ENCODE measurements around the gene VPS41.

The VPS41 gene

DNA sequence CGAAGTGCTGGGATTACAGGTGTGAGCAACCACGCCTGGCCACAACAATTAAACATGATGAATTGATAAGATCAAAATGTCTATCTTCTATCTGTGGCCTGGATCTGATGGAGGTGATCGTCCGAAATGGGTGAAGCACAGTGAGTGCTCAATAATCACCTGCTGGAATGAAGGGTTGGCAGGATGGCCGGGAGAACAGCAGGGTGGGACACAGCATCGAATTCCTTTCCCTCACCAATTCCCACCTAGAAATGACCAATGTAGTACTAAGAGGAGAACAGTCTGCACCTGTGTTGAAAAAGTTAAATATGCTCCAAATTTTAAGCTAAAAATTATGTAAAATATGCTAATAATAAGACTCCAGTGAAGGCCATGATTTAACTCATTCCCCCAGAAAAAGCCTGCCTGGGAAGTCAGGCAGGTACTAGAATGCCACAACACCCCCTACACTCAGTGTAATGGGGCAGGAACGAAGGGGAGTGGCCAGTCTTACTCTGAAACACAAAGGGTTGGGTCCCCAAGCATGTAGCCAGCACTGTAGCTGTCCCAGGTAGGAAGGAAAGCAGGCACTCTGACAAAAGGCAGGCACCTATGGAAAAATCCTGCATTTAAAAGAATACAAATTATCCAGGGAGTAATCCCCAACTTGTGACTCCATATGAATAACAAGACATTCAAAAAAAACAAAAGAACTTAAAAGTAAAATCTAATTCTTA is 110.3 kb downstream of the VPS41 start:
- DNase-seq = no peak

DNA sequence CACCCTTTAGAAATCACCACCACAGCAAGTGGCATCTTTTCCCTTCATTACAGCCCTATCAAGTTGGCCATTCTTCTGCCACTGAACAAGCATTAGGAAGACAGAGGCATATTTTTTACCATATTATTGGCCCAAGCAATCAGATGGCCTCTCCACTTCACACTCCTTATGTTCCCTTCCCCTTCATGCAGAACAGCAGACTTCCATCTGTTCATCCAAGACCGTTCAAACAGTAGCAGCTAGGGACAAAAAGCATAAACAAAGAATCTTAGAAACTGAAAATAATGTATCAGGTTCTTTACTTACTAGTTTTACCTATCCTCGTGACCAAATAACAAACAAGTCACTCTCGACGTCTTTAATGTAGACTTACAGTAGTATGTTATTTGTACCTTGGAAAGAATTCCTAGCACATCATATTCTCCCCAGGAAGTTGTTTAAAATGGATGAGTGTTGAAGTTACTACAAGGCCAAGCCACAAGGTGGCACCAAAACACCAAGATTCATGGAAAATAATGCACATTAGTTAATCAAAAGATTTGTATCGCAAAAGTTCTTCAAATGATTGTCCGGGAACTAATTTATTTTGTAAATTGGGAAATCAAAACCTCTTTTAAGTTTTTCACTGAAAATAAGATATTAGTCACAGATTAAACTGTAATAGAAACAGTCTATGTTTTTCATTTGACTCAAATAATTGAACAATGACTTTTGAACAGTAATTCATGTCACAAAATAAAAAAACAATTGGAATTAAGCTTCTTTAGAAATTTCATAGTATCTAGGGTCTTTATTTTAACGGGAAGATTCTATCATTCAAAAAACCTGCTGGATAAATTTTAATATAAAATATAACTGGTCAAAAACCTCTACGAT is 112.1 kb downstream of the VPS41 start:
- peak; percentile 39 to 70 for DNase-seq

DNA sequence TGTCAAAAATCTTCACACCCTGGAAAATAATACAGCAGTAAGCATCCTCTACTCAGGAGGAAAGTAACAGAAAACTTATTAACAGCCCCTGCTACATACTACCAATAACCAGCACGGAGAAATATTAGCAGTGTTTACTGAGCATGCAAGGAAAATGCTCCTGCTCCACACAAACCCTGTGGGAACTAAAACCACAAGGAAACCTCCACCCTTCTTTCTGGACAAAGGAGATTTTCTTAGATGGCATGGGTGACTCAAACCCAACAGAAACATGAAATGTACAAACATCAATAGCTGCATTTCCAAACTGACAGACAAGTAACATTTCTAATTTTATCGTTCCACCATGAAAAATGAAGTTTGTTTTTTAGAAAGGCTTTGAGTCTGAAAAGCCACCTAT is 113.4 kb downstream of the VPS41 start:
- no peak for DNase-seq

DNA sequence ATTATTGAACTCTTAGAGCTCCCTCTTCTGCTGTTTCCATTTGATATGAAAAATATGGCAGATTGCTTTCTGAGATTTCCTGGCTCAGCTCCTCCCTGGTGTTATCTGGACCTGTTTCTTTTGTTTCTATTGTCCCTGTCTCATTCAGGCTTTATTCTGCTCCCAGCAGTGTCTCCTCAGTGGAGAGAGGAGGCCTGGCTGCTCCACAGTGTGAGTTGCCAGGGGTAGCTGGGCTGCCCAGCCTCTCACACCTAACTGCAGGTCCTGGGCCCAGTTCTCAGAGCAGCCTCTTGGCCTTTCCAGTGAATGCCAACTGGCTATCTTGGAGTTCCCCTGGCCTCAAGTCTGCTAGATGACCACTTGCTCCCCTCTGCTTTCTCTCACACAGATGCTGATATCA is 127.0 kb downstream of the VPS41 start:
- DNase-seq = no peak

DNA sequence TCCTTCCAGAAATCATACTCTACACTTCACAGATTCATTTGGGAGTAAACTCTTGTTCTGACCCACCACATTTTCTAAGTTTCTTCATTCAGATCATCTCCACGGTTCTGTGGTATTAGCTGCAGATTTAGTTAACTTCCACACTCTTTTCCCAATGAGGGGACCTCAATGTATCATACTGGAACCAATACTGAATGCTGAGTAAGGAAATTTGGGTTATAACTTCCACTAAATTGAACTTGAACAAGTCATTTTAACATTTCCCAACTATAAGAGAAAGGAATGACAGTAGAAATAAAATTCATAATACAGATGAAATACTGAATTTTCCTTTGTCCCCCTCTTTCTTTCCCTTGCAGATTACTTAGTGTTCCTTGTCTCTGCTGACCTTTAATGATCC is 131.4 kb downstream of the VPS41 start:
- no peak for DNase-seq

DNA sequence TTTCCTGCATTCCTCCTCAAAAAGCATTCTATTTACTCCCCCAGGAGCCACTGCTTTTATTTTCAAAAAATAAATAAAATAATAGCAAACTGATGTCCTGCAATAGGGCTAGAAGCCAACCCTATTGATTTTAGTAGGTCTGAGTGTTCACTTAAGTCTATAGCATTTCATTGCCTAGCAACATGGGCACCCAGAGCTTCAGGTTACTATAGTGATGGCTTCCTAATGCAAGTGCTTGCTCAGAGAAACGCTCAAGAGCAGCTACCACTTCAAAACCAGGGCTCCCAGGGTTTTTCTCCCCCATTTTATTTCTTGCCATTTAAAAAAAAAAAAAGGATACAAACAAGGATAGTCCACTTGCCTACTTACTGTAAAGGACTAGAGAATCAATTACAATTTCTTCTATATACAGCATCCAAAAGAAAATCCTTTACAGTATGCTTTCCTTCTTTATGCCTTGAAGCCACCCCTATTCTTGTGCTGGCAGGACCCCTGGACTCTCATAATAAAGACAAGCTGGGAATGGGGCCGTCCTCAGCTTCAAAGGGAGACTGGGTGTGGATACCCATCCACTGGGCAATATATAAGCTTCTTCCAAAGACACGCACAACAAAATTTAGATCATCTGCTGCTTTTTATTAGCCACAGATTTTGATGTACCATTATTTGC is 133.3 kb downstream of the VPS41 start:
- peak; percentile 10 to 11 for DNase-seq

DNA sequence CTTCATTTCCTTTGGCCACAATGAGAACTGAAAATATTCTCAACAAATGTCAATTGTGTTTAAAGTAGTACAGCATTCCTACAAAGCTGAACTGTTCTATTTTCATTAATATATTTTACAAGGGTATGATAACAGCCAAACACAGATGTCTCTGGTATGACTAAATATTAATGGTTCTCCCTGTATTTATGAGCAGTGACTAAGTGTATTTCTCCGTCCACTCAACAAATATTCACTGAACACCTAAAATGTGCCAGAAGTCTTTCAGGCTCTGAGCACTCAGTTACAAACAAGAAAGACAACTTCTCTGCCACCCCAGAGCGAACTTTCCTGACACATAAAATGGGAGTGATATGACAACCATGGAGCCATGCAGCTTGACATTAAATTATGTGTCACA is 135.6 kb downstream of the VPS41 start:
- DNase-seq = no peak

DNA sequence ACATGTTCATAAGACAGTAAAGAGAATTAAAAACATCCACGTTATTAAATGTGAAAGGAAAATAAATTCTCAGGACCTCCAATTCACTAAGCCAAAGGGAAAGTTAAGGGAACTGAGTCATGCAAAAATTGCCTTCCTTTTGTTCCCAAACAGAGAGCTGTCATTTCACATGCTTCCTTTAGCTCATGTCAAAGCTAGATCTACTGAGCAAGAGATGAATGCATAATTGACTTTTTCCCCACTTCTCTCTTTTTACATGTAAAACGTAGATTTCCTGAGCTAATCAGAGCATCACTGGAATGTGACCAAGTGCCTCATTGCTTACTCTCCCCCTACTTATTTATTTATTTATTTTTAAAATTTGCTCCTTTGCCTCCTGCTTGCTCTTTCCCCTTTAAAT is 148.8 kb downstream of the VPS41 start:
- DNase-seq = no peak

DNA sequence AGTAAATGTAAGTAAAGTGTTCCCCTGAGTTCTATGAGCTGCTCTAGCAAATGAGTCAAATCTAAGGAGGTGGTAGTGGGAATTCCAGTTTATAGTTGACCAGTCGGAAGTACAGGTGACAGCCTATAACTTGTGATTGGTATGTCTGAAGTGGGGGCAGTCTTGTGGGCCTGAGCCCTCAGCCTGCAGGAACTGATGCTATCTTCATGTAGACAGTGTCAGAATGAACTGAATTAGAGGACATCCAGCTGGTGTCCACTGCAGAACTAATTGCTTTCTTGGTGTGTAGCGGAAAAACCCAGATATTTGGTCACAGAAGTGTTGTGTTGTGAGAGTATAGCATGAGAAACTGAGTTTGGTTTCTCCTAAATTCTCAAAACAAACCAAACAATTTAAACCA is 150.0 kb downstream of the VPS41 start:
- no peak for DNase-seq

DNA sequence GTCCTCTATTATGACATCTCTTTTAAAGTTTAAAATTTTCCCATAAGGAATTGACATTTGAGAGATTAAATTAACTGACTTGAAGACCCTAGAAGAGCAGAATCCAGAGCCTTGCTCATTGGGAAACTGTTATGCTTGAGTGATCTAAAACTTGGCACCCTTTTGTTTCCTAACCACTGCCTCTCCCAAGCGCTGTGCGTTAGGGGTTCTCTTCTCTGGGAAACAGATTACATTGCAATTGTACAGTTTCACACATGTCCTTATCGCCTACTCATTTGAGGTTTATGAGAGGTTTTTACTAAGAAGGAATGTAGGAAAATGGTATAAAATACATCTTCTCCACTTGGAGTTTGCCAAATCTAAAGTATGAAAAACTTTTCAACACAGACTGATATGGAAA is 151.1 kb downstream of the VPS41 start:
- no peak for DNase-seq

DNA sequence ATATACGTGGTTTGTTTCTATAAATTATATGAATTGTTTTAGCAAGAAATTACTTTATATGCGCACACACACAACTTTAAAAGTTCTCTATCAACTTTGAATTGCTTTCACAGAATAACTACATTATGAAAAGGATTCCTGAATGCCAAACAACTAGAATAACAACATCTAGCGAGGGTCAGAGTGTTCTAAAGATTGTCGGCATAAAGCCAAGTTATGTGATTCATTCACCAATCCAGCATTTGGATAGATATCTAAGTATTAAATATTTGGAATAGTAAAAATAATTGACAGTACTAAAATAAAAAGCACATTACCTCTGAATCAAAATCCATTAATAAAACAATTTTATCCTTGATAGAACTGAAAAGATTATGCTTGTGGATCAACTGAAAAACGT is 152.5 kb downstream of the VPS41 start:
- no peak for DNase-seq

DNA sequence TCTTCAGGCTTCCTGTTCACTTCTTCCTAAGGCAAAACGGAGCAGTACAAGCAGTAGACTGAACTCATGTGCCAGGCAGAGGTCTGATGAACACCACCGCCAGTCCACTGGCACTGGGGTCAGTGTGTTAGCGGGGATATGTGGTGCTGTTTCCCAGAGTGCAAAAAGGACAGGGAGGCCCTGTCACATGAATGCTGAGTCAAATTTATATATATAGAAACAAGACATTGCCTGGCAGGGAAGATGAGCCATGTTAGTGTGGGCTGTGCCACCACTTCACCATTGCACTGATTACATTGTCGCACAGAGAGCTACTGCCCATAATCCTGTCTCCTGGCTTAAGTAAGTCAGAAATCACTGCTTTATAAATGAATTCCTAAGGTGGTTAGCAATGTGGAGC is 155.6 kb downstream of the VPS41 start:
- no peak for DNase-seq

DNA sequence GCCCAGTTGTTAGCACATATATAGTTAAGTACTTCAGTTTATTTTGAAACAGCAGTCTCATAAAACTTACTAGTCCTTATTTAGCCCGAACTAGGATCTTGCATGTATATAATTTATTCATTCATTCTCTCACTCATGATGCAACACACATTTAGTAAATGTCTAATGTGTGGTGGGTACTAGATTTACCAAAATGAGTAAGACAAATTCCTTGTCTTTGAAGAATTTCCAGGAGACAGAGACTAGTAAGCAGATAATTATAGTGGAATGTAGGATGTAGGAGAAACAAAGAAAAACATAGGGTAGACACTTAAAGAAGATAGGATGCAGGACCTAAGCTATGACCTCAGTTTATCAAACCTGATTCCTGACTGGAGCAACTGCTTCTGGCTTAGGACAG is 157.6 kb downstream of the VPS41 start:
- DNase-seq = no peak

DNA sequence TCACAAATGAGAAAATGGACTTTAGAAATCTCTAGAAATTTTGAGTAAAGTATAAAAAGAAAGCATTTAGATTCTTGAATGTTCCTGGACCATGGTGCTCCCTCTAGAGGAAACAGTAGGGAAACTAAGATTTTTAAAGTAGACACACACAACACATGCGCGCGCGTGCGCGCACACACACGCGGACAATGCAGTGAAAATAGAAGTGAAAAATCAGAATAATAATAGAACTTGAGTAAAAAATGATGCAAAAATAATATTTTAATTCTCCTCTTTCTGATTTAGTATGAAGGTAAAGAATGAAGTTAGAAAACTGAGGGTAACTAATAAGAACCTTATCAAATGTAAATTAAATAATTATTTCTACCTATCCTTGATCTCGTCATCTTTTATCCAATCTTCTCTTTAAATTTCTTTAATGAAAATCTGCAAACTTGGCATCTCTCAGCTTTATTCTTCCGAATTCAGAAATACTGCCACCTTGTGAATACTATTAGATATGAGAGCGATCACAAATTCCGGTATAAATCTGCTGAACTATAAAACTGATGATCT is 160.9 kb downstream of the VPS41 start:
- no peak for DNase-seq

DNA sequence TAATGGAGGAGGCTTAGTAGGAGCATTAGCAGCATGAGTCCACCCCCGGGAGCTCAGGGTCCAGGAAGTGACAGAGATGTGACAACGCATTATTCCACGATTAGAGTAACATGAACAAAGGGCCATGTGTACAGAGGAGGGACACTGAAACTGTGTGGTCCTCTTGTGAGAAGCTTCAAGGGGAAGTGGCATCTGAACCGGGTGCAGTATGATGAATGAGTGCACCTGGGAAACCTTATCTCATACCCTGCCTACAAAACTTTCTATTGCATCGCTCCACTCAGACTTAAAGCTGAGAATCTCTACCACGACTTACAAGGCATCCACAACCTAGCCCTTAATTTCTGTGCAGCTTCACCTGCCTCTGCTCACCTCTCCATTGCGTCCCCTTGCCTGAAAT is 162.6 kb downstream of the VPS41 start:
- DNase-seq = no peak

DNA sequence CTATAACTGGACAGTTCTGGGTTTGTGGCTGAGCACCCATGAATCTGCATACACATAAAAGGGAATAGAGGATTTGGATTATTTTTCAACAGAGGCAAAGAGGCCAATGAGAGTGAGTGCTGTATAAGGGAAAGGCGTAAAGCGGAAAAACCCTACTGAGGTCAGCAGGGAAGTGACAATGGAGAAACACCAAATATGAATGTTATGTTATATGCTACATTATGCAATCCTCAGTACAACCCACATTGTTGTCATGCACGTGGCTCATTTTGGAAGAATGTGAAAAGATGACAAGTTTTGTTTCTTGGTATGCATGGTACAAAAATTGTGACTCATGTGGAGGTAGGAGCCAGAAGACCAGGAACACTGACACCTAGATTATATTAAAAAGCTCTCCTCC is 164.2 kb downstream of the VPS41 start:
- DNase-seq = no peak

DNA sequence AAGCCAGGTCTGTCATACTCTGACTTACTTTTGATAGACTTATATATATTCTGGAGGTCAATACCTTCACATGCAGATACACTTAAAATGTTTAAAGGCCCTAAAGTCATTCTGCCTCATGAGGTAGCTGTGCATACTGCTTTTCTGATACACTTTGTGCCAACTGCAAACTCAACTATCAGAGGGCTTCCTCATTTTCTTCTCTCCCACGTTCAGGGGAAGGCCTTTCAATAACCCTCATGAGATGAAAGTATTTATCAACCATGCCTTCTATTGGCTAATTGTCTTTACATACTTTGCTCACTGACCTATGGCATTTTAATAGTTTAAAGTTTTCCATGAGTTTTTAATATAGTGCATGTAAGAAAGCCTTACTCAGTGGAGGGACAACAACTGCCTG is 165.1 kb downstream of the VPS41 start:
- DNase-seq = no peak

DNA sequence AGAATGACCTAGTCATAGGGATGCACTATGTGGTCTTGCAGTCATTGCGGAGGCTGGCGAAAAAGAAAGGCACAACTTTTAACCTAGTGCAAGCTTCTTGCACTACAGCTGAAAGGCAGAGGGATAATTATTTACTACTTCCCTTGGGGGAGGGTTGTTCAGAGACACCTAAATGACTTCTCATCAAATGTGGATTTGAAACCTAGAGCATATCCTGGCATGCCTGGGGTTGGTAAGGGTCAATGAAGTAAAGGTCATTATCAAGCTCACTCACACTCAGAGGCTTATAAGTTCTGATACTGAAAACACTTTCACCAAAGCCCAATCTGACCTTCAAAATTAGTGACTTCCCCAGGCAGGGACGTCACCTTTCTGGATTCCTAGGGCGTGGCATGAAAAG is 168.9 kb downstream of the VPS41 start:
- DNase-seq = no peak

DNA sequence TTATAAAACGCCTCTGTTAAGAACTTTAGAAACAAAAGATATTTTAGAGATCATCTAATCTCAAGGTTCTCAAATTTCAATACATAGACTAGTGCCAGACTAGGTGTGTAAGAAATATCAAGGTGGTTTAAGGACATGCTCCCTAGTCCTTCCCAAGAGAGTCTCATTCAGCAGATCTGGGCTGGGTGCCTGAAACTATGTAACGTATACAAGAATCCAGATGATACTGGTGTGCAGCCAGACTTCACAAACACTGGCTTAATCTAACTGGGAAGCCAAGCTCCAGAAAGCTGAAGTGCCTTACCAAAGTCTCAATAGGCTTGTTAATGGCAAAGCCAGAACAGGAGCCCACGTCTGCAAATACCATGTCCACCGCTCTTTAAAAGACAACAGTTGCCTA is 172.9 kb downstream of the VPS41 start:
- no peak for DNase-seq

DNA sequence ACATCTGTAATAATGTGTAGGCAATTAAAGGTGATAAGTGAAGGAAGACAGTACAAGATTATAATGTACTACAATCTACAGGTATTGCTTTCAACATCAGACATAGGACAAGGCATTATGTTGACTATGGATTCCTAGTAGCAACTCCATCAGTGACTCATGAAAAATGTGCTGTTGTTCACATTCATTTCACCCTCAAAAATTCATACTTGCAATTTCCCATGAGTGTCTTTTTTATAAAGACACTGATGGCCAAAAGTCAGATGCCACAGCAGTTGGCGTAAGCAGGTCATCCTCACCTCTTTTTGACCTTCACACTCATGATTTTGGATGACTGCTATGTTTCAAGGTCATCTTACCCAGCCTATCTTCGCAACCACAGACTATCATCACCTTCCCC is 177.8 kb downstream of the VPS41 start:
- DNase-seq = no peak

DNA sequence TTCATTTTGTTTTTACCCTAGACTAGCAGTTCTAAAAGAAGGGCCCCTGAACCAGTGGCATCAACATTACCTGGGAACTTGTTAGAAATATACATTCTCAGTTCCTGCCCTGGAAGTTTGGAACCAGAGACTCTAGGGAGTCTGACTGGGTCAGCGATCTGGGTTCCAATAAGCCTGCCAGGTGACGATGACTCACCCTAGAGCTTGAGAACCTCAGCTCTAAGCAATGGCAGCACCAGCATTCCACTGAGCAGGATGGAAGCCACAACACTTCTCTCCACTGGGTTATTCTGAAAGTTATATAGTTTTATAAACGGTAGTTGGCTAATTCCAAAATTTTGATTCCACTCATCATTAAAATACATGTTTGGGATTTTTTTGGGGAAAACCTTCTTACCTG is 180.8 kb downstream of the VPS41 start:
- DNase-seq = no peak

DNA sequence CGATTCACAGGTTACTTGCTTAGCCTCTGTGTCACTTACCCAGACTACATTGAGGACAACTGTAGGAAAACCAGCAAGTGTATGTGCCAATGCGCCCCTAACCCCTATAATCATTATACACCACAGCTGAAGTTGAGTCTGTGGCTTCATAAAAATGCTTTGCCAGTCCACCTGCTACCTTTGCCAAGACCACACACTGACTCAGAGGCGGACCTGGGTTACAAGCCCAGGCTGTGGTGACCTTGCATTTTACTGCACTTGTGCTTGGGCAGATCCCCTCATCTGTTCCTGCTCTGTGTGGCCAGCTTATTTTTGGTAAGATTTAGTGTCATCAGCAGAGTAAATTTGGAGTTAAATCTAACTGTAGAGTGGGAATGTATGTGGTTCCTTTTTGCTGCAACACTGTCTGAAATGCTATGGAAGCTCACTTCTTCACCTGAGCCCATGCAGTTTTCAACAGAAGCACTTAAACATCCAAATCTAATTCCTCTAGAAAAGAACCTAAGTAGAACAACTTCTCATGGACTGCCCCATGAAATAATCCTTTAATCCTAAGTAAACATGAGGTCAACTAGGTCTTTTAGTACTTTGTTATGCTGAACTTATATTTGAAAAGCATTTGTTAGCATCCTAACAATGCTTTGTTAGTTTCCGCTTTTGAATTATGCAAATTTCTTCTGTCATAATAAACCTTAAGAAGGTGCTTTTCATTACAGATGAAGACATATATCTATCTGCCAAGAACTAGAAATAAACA is 181.6 kb downstream of the VPS41 start:
- DNase-seq = no peak

DNA sequence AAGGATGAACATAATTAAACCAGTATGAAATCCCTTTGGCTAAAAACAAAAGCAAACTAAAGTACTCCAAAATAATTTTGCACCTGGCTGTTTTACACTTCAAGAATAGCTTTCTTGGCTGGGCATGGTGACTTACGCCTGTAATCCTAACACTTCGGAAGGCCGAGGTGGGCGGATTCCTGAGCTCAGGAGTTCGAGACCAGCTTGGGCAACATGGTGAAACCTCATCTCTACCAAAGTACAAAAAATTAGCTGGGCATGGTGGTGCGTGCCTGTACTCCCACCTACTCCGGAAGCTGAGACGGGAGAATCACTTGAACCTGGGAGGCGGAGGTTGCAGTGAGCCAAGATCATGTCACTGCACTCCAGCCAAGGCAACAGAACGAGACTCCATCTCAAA is 185.7 kb downstream of the VPS41 start:
- no peak for DNase-seq

All from SHP77 (cell line).